ENCODE measurements around the gene ABCC1.

Gene ABCC1

DNA sequence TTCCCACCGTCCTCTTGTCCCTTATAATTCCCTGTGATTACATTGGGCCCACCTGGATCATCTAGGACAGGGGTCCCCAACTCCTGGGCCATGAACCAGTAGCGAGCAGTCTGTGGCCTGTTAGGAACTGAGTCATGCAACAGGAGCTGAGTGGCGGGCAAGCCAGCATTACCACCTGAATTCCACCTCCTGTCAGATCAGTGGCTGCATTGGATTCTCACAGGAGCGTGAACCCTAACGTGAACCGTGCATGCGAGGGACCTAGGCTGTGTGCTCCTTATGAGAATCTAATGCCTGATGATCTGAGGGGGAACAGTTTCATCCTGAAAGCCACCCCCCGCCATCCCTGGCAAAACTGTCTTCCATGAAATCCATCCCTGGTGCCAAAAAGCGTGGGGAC, 36.8 kb downstream of the ABCC1 start:
- no peak overlapping the region for H3K9ac ChIP-seq (ENCODE audit: low read length)
- H2AFZ ChIP-seq (ENCODE audit: low read depth, low read length, severe bottlenecking), result no peak overlapping the region
- H3K27me3 ChIP-seq (ENCODE audit: low read length), result no peaks in the 10 kb centered on the region
- peaks cover 2% of the 10 kb centered on the region for H3K36me3 ChIP-seq (ENCODE audit: low read length)
- H3K4me2 ChIP-seq (ENCODE audit: low read depth, low read length, poor library complexity, severe bottlenecking), result no peak overlapping the region
- peaks cover 94% of the 10 kb centered on the region for H3K79me2 ChIP-seq (ENCODE audit: insufficient read depth, low read length)
- no peak overlapping the region for H3K27ac ChIP-seq (ENCODE audit: low read depth, low read length)
- no peaks in the 10 kb centered on the region for H3F3A ChIP-seq (ENCODE audit: insufficient read depth)
- H4K20me1 ChIP-seq (ENCODE audit: low read depth, low read length), result no peaks in the 10 kb centered on the region; the same call in 1 of the 2 replicates
- H3K9me2 ChIP-seq (replicated peaks; ENCODE audit: insufficient read depth, low read length), result no peaks in the 10 kb centered on the region
- TF ChIP-seq, protein P1, sequence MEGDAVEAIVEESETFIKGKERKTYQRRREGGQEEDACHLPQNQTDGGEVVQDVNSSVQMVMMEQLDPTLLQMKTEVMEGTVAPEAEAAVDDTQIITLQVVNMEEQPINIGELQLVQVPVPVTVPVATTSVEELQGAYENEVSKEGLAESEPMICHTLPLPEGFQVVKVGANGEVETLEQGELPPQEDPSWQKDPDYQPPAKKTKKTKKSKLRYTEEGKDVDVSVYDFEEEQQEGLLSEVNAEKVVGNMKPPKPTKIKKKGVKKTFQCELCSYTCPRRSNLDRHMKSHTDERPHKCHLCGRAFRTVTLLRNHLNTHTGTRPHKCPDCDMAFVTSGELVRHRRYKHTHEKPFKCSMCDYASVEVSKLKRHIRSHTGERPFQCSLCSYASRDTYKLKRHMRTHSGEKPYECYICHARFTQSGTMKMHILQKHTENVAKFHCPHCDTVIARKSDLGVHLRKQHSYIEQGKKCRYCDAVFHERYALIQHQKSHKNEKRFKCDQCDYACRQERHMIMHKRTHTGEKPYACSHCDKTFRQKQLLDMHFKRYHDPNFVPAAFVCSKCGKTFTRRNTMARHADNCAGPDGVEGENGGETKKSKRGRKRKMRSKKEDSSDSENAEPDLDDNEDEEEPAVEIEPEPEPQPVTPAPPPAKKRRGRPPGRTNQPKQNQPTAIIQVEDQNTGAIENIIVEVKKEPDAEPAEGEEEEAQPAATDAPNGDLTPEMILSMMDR (IDR thresholded peaks at IDR 0.05; ENCODE audit: insufficient read depth, low read length, poor library complexity, severe bottlenecking), result no peak
- no peak for TF ChIP-seq EZH2phosphoT487 (conservative IDR thresholded peaks at IDR 0.05; ENCODE audit: low read length)
- H3K4me3 ChIP-seq (ENCODE audit: insufficient read depth, low read length, poor library complexity, severe bottlenecking), result no peak overlapping the region
- peaks cover 12% of the 10 kb centered on the region; the same call in 1 of the 2 replicates for H3K9me3 ChIP-seq (ENCODE audit: insufficient read depth, low read length)

- Histone ChIP-seq H2AFZ (ENCODE audit: low read depth, low read length, severe bottlenecking) (no peak overlapping the region), H3K79me2 (ENCODE audit: insufficient read depth, low read length) (peaks cover 88% of the 10 kb centered on the region), H3K9me2 (replicated peaks; ENCODE audit: insufficient read depth, low read length) (no peaks in the 10 kb centered on the region), H3K4me2 (ENCODE audit: low read depth, low read length, poor library complexity, severe bottlenecking) (no peak overlapping the region), H3K36me3 (ENCODE audit: low read length) (no peaks in the 10 kb centered on the region), H3K9ac (ENCODE audit: low read length) (no peak overlapping the region), H3F3A (ENCODE audit: insufficient read depth) (no peaks in the 10 kb centered on the region), H3K27me3 (ENCODE audit: low read length) (no peaks in the 10 kb centered on the region), H3K4me3 (ENCODE audit: insufficient read depth, low read length, poor library complexity, severe bottlenecking) (no peak overlapping the region), H4K20me1 (ENCODE audit: low read depth, low read length) (no peaks in the 10 kb centered on the region; the same call in 1 of the 2 replicates), H3K27ac (ENCODE audit: low read depth, low read length) (no peak overlapping the region), H3K9me3 (ENCODE audit: insufficient read depth, low read length) (no peaks in the 10 kb centered on the region)
- no peak for TF ChIP-seq EZH2phosphoT487 (conservative IDR thresholded peaks at IDR 0.05; ENCODE audit: low read length)
- TF ChIP-seq, protein P1 (IDR thresholded peaks at IDR 0.05; ENCODE audit: insufficient read depth, low read length, poor library complexity, severe bottlenecking), result no peak
Measured at GRCh38 chr16:15988268-15989013, 39.0 kb downstream of the ABCC1 start.

GRCh38 chr16:15990902-15991301, 41.5 kb downstream of the ABCC1 start:
- Histone ChIP-seq H3K9ac (ENCODE audit: low read length) (no peak overlapping the region), H3F3A (ENCODE audit: insufficient read depth) (no peaks in the 10 kb centered on the region), H3K4me2 (ENCODE audit: low read depth, low read length, poor library complexity, severe bottlenecking) (no peak overlapping the region), H3K36me3 (ENCODE audit: low read length) (no peaks in the 10 kb centered on the region), H3K9me2 (replicated peaks; ENCODE audit: insufficient read depth, low read length) (no peaks in the 10 kb centered on the region), H2AFZ (ENCODE audit: low read depth, low read length, severe bottlenecking) (no peak overlapping the region), H3K79me2 (ENCODE audit: insufficient read depth, low read length) (peaks cover 69% of the 10 kb centered on the region), H3K27ac (ENCODE audit: low read depth, low read length) (no peak overlapping the region), H3K4me3 (ENCODE audit: insufficient read depth, low read length, poor library complexity, severe bottlenecking) (no peak overlapping the region), H3K27me3 (ENCODE audit: low read length) (no peaks in the 10 kb centered on the region), H4K20me1 (ENCODE audit: low read depth, low read length) (no peaks in the 10 kb centered on the region; the same call in 1 of the 2 replicates), H3K9me3 (ENCODE audit: insufficient read depth, low read length) (no peaks in the 10 kb centered on the region)
- no peak for TF ChIP-seq EZH2phosphoT487 (conservative IDR thresholded peaks at IDR 0.05; ENCODE audit: low read length)
- TF ChIP-seq, protein P1 (IDR thresholded peaks at IDR 0.05; ENCODE audit: insufficient read depth, low read length, poor library complexity, severe bottlenecking), result no peak

All from SU-DHL-6 (cell line).